Placental pericyte (primary cell): Measurements from ENCODE around the gene OR51D1. TPM values are rescaled to one million over a fixed set of nuclear protein-coding genes. Genes with fewer than 3 reads are reported as not detected.

Experiments used
- total RNA-seq: library from RNA; depleted of rRNA; stranded (reverse); fragments of >200 nt; gene quantifications from 2 replicates; pipeline ENCODE4 v1.2.3, GENCODE V29; 2012

The OR51D1 gene
- not detected in 2 replicates for total RNA-seq

GRCh38 chr11:4636962-4637661 is at the start of gene OR51D1:
TSS of gene OR51D1 (plus strand) at chr11:4637477. CDS start at chr11:4639791, 2,314 bp downstream.

GRCh38 chr11:4593739-4594138 is 43.5 kb upstream of the OR51D1 start, which contains the start of gene OR52I1:
TSS of gene OR52I1 (plus strand) at chr11:4594039. CDS start at chr11:4594039, 0 bp downstream.

GRCh38 chr11:4607781-4608666 is 29.3 kb upstream of the OR51D1 start, which contains the start of gene TRIM68:
TSS of gene TRIM68 (minus strand) at chr11:4608231. CDS start at chr11:4605504, 2,727 bp downstream.

GRCh38 chr11:4643682-4644081 is 6.4 kb downstream of the OR51D1 start, which contains the start of gene OR51E1:
TSS of gene OR51E1 (plus strand) at chr11:4643982. CDS start at chr11:4652527, 8,545 bp downstream.

Other genes starting within 250 kb of the OR51D1 start
- 15.8 and 31.2 TPM in 2 replicates for gene TRIM21, start 243.8 kb upstream of the OR51D1 start, total RNA-seq
- gene OR52K2, start 188.2 kb upstream of the OR51D1 start, total RNA-seq: not detected in 2 replicates
- gene OR52K1, start 154.8 kb upstream of the OR51D1 start, total RNA-seq: not detected in 2 replicates
- gene OR52M1, start 92.3 kb upstream of the OR51D1 start, total RNA-seq: not detected in 2 replicates
- not detected in 2 replicates for gene OR52I2, start 55.7 kb upstream of the OR51D1 start, total RNA-seq
- gene OR52I1, start 43.4 kb upstream of the OR51D1 start, total RNA-seq: not detected in 2 replicates
- gene TRIM68, start 29.2 kb upstream of the OR51D1 start, total RNA-seq: 6.3 and 12.3 TPM in 2 replicates
- not detected in 2 replicates for gene OR51E1, start 6.5 kb downstream of the OR51D1 start, total RNA-seq
- 0.14 and 0.22 TPM in 2 replicates for gene OR51E2, start 60.4 kb downstream of the OR51D1 start, total RNA-seq
- not detected in 2 replicates for gene MMP26, start 67.3 kb downstream of the OR51D1 start, total RNA-seq
- not detected in 2 replicates for gene OR51F1, start 132.5 kb downstream of the OR51D1 start, total RNA-seq
- gene OR52R1, start 166.9 kb downstream of the OR51D1 start, total RNA-seq: not detected in 2 replicates
- not detected in 2 replicates for gene OR51F2, start 183.8 kb downstream of the OR51D1 start, total RNA-seq
- not detected in 2 replicates for gene OR51S1, start 211.7 kb downstream of the OR51D1 start, total RNA-seq
- gene OR51T1, start 244.4 kb downstream of the OR51D1 start, total RNA-seq: not detected in 2 replicates